NCI-H128 (cell line): ENCODE results near the gene RSAD2.
"Not testable (repeated sequence)": the region's sequence is repeated elsewhere in the genome, so short reads cannot be mapped to it uniquely, and the experiment has no call there.

Experiments
- DNase-seq: peaks from one replicate; lab custom pipeline; 2025; ENCODE audit not compliant: unreplicated experiment; lab: John Stamatoyannopoulos, UW

The RSAD2 gene

DNA sequence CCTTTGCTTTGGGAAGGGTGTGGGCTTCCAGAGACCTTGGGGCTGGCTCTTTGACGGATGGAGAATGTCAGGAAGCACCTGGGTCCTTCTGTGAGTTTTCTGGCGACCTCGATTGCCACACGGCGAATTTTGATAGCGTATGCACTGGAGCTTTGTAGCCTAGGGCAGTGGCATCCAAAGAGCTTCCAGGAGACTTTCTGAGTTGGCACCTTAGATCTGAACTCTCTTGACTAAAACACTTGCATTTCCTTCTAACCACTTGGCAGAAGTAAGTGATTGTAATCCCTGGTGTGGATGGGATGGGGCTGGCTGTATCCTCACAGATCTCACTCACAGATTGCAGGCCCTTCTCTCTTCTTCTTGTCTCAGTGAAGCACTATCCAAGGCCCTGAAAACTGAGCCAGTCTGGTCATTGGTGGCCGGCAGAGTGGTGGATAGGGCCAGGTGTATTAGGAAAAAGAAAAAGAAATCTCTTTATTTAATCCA is 47.4 kb downstream of the RSAD2 start:
- no peak for DNase-seq

DNA sequence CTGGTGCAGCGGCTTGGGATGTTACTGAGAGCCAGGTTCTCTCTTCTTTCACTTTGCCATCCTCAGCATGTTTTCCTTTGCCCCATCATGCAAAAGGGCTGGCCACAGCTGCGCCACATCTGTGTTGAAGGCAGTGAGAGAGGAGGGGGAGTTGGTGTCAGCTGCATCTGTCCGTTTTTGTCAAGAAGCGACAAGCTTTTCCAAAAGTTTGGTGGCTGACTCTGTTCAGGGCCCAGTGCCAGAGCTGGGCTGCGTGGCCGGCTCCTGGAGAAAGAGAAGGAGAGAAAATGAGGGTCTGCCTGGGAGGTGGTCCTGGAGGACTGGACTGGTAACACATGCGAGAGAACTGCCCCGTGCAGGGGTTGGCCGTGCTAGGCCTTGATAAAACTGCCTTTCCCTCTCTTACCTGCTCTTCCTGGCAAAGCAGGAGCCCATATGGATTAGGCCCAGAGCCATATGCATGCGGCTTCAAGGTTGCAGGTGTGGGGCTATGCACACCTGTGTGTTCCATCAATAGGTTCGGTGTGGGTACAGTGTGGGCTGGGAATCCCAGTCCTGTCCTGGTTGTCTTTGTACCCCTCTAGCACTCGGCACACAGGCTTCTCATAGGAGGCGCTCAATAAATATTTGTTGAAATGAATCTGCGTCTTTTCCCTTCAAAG is 48.6 kb downstream of the RSAD2 start:
- no peak for DNase-seq

DNA sequence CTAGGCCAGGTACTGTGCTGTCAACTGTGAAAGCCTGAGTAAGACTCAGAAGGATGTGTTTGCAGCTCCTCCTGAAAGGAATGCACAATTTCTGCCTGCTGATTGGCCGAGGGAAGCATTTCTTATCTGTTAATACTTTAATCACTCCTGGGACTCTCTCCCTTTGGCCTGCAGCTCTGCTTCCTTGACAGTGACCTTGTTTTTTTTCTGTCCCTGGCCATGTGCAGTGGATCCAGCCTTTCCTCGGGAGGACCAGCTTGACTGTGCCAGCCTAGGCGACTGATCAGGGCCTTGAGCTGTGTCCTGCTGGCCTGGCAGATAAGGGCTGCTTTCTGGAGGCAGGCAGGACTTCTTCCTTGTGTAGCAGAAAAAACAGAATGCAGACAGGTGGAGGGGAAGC is 49.6 kb downstream of the RSAD2 start:
- no peak for DNase-seq

DNA sequence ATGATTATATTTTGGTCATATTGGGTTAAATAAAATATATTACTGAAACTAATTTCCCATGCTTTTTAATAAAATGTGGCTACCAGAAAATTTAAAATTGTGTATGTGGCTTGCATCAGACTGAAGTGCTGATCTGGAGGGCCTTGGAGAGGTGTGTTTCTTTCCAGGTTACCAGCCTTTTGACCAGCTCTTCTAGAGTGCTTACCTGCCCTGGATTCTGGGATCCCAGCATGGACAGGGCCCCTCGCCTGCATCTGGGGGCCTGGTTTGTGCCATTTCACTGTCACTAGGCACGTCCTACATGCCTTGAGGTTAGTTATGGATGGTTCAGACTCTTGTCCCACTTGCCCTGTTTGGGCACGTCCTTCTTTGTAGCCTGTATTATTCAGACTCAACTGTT is 50.2 kb downstream of the RSAD2 start:
- no peak for DNase-seq

DNA sequence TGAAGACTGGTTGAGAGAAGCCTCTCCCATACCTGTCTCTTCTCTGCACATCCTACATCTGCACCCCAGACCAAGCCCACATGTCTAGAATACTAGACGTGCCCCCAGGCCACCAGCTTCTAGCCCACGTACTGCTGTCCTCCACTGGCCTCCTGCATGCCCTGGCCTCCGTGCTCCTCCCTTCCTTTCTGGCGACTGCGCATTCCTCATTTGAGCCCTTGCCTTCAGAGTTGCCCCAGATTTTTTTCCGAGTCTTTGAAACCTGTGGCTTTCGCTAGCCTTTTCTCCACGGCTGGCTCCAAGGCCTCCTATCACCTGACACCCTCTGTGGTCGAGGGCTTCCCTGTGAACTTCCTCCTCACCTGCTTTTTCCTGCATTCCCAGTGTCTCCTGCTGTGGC is 50.9 kb downstream of the RSAD2 start:
- DNase-seq, result no peak

DNA sequence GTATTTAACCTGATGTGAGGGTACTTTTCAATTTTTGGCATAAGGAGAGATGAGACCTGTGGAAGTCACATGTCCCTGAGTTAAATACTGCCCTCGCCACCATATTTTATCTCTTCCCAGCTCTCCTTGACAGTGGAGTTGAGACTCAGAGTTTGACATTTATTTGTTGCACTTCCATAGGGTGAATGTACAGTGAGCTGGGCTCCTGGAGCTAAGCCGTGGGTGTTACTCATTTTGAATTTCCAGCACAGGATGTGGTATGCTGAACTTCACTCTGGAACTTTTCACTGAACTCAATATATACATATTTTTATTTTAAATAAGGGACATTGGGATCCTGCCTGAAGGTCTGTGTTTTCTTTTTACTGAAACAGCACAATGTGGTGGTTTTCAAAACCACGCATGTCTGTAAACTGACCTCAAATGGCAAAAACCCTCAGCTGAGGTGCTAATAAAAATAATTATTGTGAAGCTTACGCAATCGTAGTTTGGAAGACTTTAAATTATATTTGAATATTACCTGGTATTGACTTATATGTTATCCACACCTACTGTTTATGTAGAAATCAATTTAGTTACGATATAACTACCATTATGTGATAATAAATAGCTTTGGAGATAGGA is 51.7 kb downstream of the RSAD2 start:
- no peak for DNase-seq

DNA sequence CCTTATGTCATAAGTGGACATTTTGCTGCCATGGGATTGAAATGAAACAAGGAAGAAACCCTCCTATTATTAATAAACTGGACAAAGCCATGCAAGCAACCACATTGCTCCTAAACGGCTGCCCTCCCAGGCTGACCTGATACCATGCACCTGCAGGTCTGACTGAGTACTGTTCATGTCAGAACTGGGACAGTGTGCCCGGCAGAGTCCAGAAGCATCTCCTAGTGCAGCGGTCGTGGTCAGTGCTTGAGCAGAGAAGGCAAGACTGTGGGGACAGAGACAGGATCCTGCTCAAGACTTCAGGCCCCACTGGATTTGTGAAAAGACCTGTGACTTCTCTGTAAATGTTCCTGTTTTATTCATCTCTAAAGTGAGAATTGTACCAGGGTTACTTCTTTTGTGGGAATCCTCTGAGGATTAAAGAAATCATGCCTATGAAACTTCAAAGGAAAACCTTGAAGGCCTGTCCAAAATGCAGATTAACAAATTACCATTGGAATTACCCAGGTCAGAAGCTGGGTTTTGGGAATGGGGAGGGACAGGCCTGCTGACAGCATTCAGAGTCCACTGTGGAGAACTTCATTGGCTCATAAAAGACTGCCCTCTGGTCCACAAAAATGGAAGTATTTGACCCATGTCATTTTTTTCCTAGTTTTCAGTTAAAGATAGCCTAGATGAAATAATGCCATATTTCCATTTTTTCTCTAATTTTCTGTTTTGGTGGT is 53.5 kb downstream of the RSAD2 start:
- no peak for DNase-seq

DNA sequence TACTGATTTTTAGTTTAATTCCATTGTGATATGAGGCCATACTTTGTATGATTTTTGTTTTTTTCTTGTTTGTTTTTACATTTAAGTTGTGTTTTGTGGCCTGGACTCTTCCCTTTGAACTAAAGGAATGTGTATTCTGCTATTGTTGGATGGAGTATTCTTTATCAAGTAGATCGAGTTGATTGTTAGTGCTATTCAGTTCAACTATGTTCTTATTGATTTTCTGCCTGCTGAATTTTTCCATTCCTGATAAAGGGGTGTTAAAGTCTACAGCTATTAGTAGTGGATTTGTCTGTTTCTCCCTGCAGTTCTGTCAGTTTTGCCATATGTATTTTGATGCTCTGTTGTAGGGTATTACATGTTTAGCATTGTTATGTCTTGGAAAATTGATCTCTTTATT is 54.2 kb downstream of the RSAD2 start:
- DNase-seq, result no peak

DNA sequence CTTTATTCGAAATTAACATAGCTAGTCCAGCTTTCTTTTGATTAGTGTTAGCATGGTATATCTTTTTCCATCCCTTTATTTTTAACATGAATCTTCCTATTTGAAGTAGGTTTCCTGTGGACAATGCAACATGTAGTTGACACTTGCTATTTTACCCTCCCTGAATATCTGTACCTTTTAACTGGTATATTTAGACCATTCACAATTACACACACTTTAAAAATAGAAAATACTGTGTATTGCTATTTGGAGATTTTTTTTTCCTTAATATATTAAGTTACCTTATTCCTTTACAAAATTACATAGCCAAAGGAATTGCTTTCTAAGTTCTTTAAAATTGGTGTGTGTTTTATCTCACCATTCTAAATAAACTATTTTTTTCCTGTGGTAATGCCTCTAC is 54.6 kb downstream of the RSAD2 start:
- DNase-seq, result no peak

DNA sequence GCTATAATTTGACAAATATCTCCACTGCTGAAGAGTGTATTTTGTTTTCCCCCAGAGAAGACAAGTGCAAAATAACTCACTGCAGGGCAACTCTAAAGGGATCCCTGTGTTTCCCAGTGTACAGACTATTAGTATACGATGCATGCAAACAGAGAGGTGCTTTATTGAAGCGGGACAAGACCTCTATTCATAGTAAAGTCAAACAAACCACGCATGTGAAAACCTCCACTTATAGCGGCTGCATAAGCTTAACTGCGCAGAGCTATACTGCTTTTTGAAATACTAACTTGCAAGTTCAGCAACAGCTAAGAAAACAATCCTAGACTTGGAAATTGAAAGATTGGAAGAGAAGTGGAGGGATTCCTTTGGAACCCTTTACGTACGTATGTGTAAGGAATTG is 55.3 kb downstream of the RSAD2 start:
- no peak for DNase-seq

DNA sequence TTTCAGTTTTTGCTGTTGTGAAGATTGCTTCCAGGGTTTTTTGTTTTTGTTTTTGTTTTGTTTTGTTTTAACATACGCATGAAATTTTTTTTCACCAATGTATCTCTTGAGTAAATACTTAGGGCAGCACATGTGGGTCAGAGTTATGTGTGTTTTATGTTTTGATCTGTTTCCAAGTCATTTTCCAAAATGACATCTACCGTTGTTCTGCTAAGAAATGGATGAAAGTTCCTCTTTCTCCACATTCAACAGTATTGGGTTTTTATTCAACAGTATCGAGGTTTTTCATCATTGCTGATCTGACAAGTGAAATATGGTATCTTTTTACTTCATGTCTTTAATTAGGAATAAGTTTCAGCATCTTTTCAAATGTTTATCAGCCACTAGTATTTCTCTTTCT is 56.3 kb downstream of the RSAD2 start:
- DNase-seq, result no peak

DNA sequence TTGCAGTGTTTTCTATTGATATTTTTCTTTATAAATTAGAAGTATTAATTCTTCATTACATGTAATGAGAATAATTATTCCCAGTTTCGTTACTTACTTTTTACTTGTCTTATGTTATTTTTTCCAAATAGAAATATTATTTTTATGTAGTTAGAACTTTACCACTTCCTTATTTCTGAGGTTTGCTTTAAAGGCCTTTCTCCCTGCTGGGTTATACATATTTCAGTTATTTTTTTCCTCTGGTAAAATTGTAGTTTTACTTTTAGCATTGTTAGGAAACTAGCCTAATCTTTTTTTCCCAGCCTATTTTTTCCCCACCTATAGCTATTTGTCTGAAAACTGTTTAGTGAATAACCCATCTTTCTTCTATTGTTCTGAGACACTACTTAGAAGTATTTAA is 56.8 kb downstream of the RSAD2 start:
- no peak for DNase-seq

DNA sequence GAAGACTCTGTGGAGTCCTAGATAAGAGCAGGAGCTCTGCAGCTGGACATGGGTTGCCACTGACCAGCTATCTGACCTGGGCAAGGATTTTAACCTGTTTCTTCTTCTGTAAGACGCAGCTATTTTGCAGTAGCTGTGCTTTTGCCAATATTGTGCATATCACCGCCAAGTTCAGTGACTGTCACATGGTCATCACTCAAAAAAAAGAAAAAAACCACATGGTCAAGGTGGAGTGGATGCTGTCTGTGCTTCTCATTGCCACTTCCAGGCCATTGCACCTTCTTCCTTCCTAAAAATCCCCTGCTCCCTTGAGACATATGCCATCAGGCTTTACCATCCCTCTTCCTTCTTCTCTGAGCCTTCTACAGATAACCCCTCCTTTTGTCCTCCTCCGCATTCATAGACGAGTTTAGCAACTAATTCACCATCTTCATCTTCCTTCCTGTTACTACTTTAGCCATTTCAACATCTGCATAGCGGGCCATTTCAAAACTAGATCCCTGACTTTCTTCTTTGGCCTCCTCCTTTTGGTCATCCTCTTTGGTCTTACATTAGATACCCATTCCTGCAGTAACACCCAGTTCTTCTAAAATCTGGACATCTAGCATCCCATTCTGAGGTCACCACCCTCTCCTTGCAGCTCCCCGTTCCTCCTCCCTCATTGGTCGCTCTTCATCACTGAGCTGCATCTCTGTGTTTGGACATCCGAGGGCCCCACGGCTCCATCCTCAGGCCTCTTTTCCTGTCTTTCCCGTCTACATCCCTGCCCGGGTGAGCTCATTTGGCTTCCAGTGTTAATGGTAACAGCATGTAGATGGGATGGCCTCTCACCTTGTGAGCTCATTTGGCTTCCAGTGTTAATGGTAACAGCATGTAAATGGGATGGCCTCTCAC is 57.4 kb downstream of the RSAD2 start:
- no peak for DNase-seq

DNA sequence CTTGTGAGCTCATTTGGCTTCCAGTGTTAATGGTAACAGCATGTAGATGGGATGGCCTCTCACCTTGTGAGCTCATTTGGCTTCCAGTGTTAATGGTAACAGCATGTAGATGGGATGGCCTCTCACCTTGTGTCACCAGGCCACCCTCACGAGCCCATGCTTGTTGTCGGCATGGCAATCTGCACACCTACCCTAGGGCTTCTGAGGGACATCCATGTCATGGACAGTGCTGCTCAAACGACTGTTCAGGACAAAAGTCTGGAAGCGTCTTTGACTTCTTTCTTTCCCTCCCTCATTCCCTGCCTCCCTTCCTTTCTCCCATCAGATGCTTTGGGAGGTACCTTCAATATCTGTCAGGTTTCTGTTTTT is 58.1 kb downstream of the RSAD2 start:
- not testable (repeated sequence) for DNase-seq

DNA sequence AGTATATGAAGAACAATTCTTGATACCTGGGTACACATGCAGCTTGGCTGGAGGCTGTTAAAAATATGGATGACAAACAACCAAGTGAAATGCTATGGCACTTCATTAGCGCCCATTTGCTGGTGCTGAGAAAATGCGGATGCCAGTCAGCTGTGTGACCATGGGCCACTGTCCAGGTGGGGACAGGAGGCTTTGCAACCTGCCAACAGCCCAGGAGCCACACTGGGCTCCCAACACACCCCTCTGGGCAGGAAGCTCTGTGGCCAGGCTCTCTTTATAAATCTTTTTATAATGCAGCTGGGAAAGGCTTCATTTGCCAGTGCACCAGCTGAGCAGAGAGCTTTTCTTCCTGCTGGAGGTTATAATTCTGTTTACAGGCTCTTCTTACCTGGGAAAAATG is 59.6 kb downstream of the RSAD2 start:
- DNase-seq, result no peak

DNA sequence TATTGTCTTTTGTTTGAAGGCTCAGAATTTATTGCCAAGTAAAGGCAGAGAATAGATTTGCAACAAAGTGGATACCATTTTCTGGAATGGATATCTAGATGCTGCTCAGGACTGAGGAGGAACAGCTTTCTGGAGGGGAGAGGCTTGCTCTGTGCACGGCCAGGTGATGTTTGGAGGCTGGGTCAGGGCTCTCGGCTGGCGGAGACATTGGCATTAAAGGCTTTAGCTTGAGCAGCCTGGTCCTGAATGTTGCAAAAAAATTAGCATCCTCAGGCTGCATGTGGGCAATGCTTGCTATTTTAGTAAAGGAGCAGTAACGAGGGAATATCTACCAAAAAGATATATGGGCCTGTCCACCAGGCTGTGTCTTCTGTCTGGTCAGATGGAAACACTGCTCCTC is 60.0 kb downstream of the RSAD2 start:
- no peak for DNase-seq

DNA sequence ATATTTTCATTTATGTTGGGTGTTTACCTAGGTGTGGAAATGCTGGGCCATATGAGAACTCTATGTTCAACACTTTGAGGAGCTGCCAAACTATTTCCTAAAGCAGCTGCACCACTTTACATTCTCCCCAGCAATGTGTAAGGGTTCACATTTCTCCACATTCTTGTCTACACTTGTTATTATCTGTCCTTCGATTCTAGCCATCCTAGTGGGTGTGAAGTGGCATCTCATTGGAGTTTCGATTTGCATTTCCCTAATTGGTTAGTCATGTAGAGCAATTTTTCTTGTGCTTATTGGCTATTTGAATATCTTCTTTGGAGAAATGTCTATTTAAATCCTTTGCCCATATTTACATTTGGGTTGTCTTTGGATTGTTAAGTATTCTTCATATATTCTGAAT is 61.5 kb downstream of the RSAD2 start:
- no peak for DNase-seq

DNA sequence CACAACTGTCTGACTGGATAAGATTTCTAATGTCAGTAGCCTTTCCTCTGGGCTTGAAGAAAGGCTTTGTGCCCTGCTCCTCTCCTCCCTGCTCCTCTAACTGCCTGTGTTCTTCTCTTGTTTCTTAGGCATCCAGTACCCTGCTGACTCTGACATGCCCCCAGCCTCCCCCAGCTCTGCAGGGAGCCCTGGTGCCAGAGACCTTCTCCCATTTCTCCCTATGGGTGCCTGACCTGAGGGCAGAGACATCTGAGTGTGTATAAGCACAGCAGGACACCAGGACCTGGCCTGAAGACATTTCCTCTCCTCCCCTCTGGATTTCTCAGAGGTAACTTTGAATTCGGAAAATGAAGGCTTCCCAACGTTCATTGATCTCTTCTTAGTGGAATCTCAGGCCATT is 63.2 kb downstream of the RSAD2 start:
- DNase-seq, result no peak

DNA sequence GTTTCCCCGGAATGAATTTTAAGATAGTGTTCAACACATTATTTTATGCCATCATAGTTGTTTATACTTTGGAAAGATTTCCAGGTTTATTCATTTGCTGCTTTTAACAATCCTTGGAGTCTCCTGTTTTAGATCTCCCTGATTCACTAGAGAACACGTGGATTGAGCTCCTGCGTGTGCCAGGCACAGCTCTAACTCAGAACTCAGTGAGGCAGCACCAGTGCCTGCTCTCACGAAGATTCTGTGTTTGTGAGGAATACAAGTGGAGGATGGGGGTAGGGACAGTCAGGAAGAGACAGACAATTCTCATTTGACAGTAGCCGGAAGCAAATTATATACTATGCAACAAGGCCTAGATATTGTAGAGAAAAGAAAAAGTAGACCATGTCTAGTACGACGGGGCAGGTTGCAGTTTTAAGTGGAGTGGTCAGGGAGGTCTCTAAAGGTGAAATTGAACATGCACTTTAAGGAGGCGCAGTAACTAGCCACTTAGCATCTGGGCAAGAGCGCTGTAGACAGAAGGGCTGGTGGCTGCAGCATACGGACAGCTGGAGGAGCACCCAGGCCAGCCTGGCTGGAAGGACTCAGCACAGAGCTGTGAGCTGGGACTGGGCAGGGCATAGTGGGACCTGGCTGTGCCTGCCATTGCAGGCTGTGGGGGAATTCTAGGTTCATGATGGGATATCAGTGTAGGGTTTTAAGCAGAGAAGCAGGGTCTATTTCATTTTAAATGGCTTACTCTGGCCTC is 63.9 kb downstream of the RSAD2 start:
- DNase-seq, result no peak

DNA sequence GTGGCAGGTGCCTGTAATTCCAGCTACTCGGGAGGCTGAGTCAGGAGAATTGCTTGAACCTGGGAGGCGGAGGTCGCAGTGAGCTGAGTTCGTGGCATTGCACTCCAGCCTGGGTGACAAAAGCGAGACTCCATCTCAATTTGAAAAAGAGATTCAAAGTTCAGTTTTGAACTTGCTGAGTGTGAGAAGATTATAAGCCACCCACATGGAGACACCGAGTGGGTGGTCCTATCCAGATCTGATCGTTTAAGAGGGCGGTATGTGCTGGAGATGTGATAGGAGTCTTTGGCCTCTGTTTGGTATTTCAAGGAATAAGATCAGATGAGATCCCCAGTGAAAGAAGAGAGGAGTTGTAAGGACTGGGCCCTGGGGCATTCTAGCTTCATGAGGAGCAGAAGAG is 65.3 kb downstream of the RSAD2 start:
- DNase-seq, result no peak

DNA sequence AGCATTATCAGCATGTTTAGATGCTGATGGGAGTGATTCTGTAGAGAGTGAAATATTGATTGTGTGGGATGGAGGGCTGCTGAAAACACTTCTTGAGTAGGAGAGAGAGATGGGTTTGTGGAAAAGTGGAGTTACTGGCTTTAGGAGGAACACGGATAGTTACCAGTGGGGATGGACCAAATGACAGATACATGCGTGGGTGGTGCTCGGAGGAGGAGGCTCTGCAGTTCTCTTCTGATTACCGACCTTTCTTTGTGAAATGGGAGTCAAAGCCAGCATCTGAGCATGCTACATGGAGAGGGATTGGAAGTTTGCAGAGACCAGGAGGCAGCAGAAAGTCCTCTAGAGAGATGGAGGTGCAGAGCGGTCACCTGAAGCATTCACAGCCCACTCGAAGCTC is 65.9 kb downstream of the RSAD2 start:
- no peak for DNase-seq
